ENCODE measurements around the gene SOX5. TPM values are rescaled to one million over a fixed set of nuclear protein-coding genes. Genes with fewer than 3 reads are reported as not detected.

Gene SOX5
- 26.4 and 26.9 TPM in 2 replicates for total RNA-seq
- 14.8 and 15.1 TPM in 2 replicates for polyA plus RNA-seq

DNA sequence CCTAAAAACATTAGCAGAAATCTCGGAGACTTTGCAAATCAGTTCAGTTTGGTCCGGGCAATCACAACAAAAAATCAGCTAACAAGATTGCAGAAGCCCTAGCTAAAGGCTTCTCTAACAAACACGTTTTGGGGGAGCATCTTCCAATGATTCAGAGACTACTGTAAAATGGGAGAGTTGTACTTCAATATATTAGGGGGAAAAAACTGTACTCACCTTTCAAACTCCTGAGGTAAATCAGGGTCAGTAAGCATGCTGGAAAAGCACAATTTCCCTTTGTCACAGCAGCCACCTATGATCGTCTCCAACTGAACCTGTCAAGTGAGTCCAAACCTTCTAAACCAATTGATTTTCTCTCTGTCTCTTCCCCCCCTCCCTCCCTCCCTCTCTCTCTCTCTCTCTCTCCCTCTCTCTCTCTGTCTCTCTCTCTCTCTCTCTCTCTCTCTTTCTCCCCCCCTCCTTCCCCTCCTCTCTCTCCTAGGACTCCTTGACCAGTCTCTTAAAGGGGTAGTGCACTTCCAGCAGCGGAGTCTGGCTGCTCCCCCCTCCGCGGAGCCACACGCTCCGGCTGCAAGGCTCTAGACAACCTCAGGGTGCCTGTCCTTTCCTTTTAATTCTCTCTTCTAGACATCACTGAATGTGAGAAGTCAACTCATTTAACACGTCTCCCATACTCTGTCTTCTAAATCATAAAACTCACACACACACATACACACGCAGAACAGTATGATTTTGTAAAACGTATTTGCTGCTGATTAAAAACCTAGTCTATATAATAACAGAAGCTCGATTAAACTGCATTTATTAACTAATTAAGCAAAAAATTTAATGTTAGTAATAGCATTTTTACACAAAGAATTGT, at the start of gene SOX5:
TSS of gene SOX5 (minus strand) at position 323 of the 862 bp plus-strand sequence. CDS start at position 254, 69 bp downstream.
- Histone ChIP-seq H3K4me3 (peak within 1 kb of the TSS; percentile 41), H3K36me3 (replicated peaks; ENCODE audit: insufficient read depth, low read depth) (no peaks in the 10 kb centered on the region), H3K4me2 (peak within 1 kb of the TSS; percentile 84), H3K4me1 (ENCODE audit: insufficient read depth) (no peaks in the 10 kb centered on the region), H3K9me3 (ENCODE audit: low read depth) (no peaks in the 10 kb centered on the region), H3K27me3 (no peaks in the 10 kb centered on the region), H4K20me1 (ENCODE audit: insufficient read depth, poor library complexity, severe bottlenecking) (no peaks in the 10 kb centered on the region), H3K27ac (peak within 1 kb of the TSS; percentile 27), H3K79me2 (no peaks in the 10 kb centered on the region), H2AFZ (peak within 1 kb of the TSS; percentile 75), H3K9me2 (replicated peaks; ENCODE audit: insufficient read depth) (no peaks in the 10 kb centered on the region)
- DNase-seq (ENCODE audit: low spot score) = peak; percentile 59
- 2% methylated on average over 13 of the region's 13 CpGs for WGBS (ENCODE audit: low lambda C conversion rate, missing lambda C conversion rate)
- TF ChIP-seq EZH2phosphoT487 (IDR thresholded peaks at IDR 0.05; ENCODE audit: low read depth, severe bottlenecking, unreplicated experiment) (no peak), EZH2 (IDR thresholded peaks at IDR 0.05; ENCODE audit: borderline replicate concordance) (no peak)
- TF ChIP-seq, protein P1, sequence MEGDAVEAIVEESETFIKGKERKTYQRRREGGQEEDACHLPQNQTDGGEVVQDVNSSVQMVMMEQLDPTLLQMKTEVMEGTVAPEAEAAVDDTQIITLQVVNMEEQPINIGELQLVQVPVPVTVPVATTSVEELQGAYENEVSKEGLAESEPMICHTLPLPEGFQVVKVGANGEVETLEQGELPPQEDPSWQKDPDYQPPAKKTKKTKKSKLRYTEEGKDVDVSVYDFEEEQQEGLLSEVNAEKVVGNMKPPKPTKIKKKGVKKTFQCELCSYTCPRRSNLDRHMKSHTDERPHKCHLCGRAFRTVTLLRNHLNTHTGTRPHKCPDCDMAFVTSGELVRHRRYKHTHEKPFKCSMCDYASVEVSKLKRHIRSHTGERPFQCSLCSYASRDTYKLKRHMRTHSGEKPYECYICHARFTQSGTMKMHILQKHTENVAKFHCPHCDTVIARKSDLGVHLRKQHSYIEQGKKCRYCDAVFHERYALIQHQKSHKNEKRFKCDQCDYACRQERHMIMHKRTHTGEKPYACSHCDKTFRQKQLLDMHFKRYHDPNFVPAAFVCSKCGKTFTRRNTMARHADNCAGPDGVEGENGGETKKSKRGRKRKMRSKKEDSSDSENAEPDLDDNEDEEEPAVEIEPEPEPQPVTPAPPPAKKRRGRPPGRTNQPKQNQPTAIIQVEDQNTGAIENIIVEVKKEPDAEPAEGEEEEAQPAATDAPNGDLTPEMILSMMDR (IDR thresholded peaks at IDR 0.05; ENCODE audit: poor library complexity) = no peak

DNA sequence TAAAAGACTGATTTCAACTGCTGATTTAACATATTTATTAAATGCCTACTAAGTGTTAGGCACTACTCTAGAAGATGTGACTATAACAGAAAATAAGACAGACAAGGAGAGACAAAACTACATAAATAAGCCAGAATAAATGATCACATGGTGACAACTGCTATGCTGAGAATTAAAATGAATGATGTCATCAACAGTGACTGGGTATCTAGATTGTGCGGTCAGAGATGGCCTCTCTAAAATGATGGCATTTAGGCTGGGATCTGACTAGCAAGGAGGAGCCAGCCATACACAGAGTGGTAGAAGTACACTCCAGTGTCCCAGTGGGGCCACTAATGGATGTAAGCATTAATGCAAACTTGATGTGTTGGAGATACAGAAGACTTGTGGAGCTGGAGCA, 37.6 kb upstream of the SOX5 start:
- DNase-seq (ENCODE audit: low spot score) = no peak
- TF ChIP-seq EZH2 (IDR thresholded peaks at IDR 0.05; ENCODE audit: borderline replicate concordance) (no peak), EZH2phosphoT487 (IDR thresholded peaks at IDR 0.05; ENCODE audit: low read depth, severe bottlenecking, unreplicated experiment) (no peak)
- TF ChIP-seq, protein P1 (IDR thresholded peaks at IDR 0.05; ENCODE audit: poor library complexity) = no peak
- WGBS (ENCODE audit: low lambda C conversion rate, missing lambda C conversion rate) = 100% methylated on average over 1 of the region's 1 CpG
- H3K4me3 ChIP-seq = no peak overlapping the region
- no peak overlapping the region for H3K27ac ChIP-seq
- H3K27me3 ChIP-seq = no peaks in the 10 kb centered on the region
- no peaks in the 10 kb centered on the region for H4K20me1 ChIP-seq (ENCODE audit: insufficient read depth, poor library complexity, severe bottlenecking)
- no peaks in the 10 kb centered on the region for H3K79me2 ChIP-seq
- no peaks in the 10 kb centered on the region for H3K9me3 ChIP-seq (ENCODE audit: low read depth)
- no peak overlapping the region for H2AFZ ChIP-seq
- H3K36me3 ChIP-seq (replicated peaks; ENCODE audit: insufficient read depth, low read depth) = no peaks in the 10 kb centered on the region
- no peak overlapping the region for H3K4me2 ChIP-seq
- H3K4me1 ChIP-seq (ENCODE audit: insufficient read depth) = no peaks in the 10 kb centered on the region
- no peaks in the 10 kb centered on the region for H3K9me2 ChIP-seq (replicated peaks; ENCODE audit: insufficient read depth)

DNA sequence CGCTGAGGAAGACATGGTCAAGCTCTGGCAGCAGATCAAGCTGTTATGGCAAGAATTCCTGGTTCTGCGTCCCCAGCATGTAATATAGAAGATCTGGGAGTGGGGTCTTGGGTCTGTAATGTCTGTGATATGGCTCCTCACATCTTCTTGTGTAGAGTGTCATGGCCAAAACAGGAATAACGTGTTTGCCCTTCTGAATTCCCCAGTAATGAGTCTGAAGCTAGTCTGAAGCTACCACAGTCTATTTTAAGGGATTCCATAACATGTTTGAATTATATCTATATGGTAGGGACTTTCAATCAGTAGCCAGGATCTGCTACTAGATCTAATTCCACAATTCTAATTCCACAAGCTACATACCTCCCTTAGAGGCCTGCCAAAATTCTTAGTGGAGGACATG, 31.4 kb upstream of the SOX5 start:
- Histone ChIP-seq H3K36me3 (replicated peaks; ENCODE audit: insufficient read depth, low read depth) (no peaks in the 10 kb centered on the region), H3K27ac (no peak overlapping the region), H3K27me3 (no peaks in the 10 kb centered on the region), H3K4me3 (no peak overlapping the region), H2AFZ (no peak overlapping the region), H3K9me2 (replicated peaks; ENCODE audit: insufficient read depth) (no peaks in the 10 kb centered on the region), H4K20me1 (ENCODE audit: insufficient read depth, poor library complexity, severe bottlenecking) (no peaks in the 10 kb centered on the region), H3K9me3 (ENCODE audit: low read depth) (no peaks in the 10 kb centered on the region), H3K4me2 (no peak overlapping the region), H3K4me1 (ENCODE audit: insufficient read depth) (no peaks in the 10 kb centered on the region), H3K79me2 (no peaks in the 10 kb centered on the region)
- 91% methylated on average over 3 of the region's 3 CpGs for WGBS (ENCODE audit: low lambda C conversion rate, missing lambda C conversion rate)
- no peak for TF ChIP-seq EZH2 (IDR thresholded peaks at IDR 0.05; ENCODE audit: borderline replicate concordance)
- TF ChIP-seq, protein P1 (IDR thresholded peaks at IDR 0.05; ENCODE audit: poor library complexity) = no peak
- no peak for TF ChIP-seq EZH2phosphoT487 (IDR thresholded peaks at IDR 0.05; ENCODE audit: low read depth, severe bottlenecking, unreplicated experiment)
- DNase-seq (ENCODE audit: low spot score) = no peak

All from hepatocyte (in vitro differentiated cells).